GM23338 (cell line): ENCODE results near the gene SAMD11. TPM values are rescaled to one million over a fixed set of nuclear protein-coding genes. Genes with fewer than 3 reads are reported as not detected.

Source experiments
- ATAC-seq: fragments of 200-7000 bp; cut with Tn5 transposase; 3 replicates; pipeline ENCODE4 v1.9.1; 2020
- DNase-seq: peaks from one replicate; pipeline ENCODE4 v3.0.0-alpha.2; 2015; ENCODE audit warnings: low spot score
- H2AFZ ChIP-seq: fragments of 200-600 bp; sonication (generic); 2 replicates; pipeline ENCODE4 v1.8.0; 2016; ENCODE audit warnings: antibody characterized with exemption, mild to moderate bottlenecking, moderate library complexity
- H3F3A ChIP-seq: fragments of 200-600 bp; sonication (generic); replicated peaks from 2 replicates; pipeline ENCODE4 v1.8.0; 2017; ENCODE audit warnings: antibody characterized with exemption, mixed run types, low read depth
- H3K27ac ChIP-seq: fragments of 200-600 bp; sonication (generic); 2 replicates; pipeline ENCODE4 v1.6.1; 2016; ENCODE audit warnings: low read depth
- H3K27me3 ChIP-seq: fragments of 200-600 bp; sonication (generic); 2 replicates; pipeline ENCODE4 v1.8.0; 2016; ENCODE audit warnings: mild to moderate bottlenecking, mixed run types, moderate library complexity; ENCODE audit not compliant: insufficient read depth
- H3K36me3 ChIP-seq: fragments of 200-600 bp; sonication (generic); 2 replicates; pipeline ENCODE4 v1.8.0; 2016; ENCODE audit warnings: mild to moderate bottlenecking; ENCODE audit not compliant: insufficient read depth
- H3K4me1 ChIP-seq: fragments of 200-600 bp; sonication (generic); 2 replicates; pipeline ENCODE4 v1.8.0; 2016; ENCODE audit warnings: mild to moderate bottlenecking, moderate library complexity; ENCODE audit not compliant: insufficient read depth
- H3K4me2 ChIP-seq: fragments of 200-600 bp; sonication (generic); 2 replicates; pipeline ENCODE4 v1.7.1; 2017; ENCODE audit warnings: mixed run types
- H3K4me3 ChIP-seq: fragments of 200-600 bp; sonication (generic); 2 replicates; pipeline ENCODE4 v1.6.1; 2016; ENCODE audit warnings: mixed run types
- H3K79me2 ChIP-seq: fragments of 200-600 bp; sonication (generic); replicated peaks from 2 replicates; pipeline ENCODE4 v1.8.0; 2017; ENCODE audit warnings: mild to moderate bottlenecking; ENCODE audit not compliant: insufficient read depth
- H3K9me2 ChIP-seq: fragments of 200-600 bp; sonication (generic); 2 replicates; pipeline ENCODE4 v1.8.0; 2017; ENCODE audit not compliant: insufficient read depth
- H4K20me1 ChIP-seq: fragments of 200-600 bp; sonication (generic); replicated peaks from 2 replicates; pipeline ENCODE4 v1.8.0; 2017; ENCODE audit warnings: mild to moderate bottlenecking; ENCODE audit not compliant: insufficient read depth
- H3K27ac Mint-ChIP-seq: 2 replicates; pipeline ENCODE4 v1.8.0; 2020; ENCODE audit warnings: inconsistent platforms, mild to moderate bottlenecking, moderate library complexity, mixed read lengths
- H3K27me3 Mint-ChIP-seq: 3 replicates; pipeline ENCODE4 v1.8.0; 2022; ENCODE audit warnings: low read depth, mild to moderate bottlenecking, moderate library complexity, mixed read lengths, inconsistent platforms; ENCODE audit not compliant: insufficient read depth, poor library complexity
- H3K36me3 Mint-ChIP-seq: 3 replicates; pipeline ENCODE4 v1.8.0; 2021; ENCODE audit warnings: low read depth, mild to moderate bottlenecking, inconsistent platforms, moderate library complexity, mixed read lengths
- H3K4me1 Mint-ChIP-seq: 3 replicates; pipeline ENCODE4 v1.8.0; 2020; ENCODE audit warnings: mild to moderate bottlenecking, inconsistent platforms, mixed read lengths
- H3K4me3 Mint-ChIP-seq: 3 replicates; pipeline ENCODE4 v1.8.0; 2021; ENCODE audit warnings: moderate library complexity, mild to moderate bottlenecking, inconsistent platforms, mixed read lengths
- H3K9me3 Mint-ChIP-seq: 3 replicates; pipeline ENCODE4 v1.8.0; 2020; ENCODE audit warnings: moderate library complexity, mild to moderate bottlenecking, inconsistent platforms, mixed read lengths
- CREB1 ChIP-seq: fragments of 250-450 bp; sonication (Bioruptor Pico); IDR thresholded peaks from 2 replicates; pipeline ENCODE4 v1.5.0; 2020; ENCODE audit warnings: low read depth, mild to moderate bottlenecking, moderate library complexity
- CTCF ChIP-seq, 2 experiments: fragments of 200-600 bp in 1 of 2; sonication (generic) in 1 of 2; conservative IDR thresholded peaks; 2 replicates each; pipeline versions ENCODE4 v1.5.1 to v1.6.1; 2016 to 2017; ENCODE audit warnings: antibody characterized with exemption in 2 of 2, low read depth in 2 of 2, mild to moderate bottlenecking in 2 of 2, moderate library complexity in 1 of 2
- ETS1 ChIP-seq: IDR thresholded peaks from 2 replicates; pipeline ENCODE4 v1.6.1; 2016; ENCODE audit warnings: antibody characterized with exemption
- EZH2 ChIP-seq: fragments of 200-600 bp; sonication (generic); IDR thresholded peaks from one replicate; pipeline ENCODE4 v1.8.0; 2017; ENCODE audit warnings: antibody characterized with exemption, mild to moderate bottlenecking, low read depth; ENCODE audit not compliant: unreplicated experiment
- EZH2phosphoT487 ChIP-seq: fragments of 200-600 bp; sonication (generic); IDR thresholded peaks from one replicate; pipeline ENCODE4 v1.8.1; 2018; ENCODE audit warnings: antibody characterized with exemption; ENCODE audit not compliant: unreplicated experiment
- NANOG ChIP-seq: IDR thresholded peaks from 2 replicates; pipeline ENCODE4 v1.6.1; 2016; ENCODE audit warnings: antibody characterized with exemption, borderline replicate concordance
- REST ChIP-seq: IDR thresholded peaks from one replicate; pipeline ENCODE4 v1.6.1; 2018; ENCODE audit warnings: antibody characterized with exemption; ENCODE audit not compliant: unreplicated experiment
- STAT1 ChIP-seq: IDR thresholded peaks from one replicate; pipeline ENCODE4 v1.6.1; 2016; ENCODE audit warnings: antibody characterized with exemption; ENCODE audit not compliant: unreplicated experiment
- ZNF114 ChIP-seq: fragments of 250-450 bp; sonication (Bioruptor Pico); IDR thresholded peaks from 2 replicates; pipeline ENCODE4 v1.5.0; 2020; ENCODE audit warnings: mild to moderate bottlenecking, moderate library complexity
- ZNF331 ChIP-seq: fragments of 250-450 bp; sonication (Bioruptor Pico); IDR thresholded peaks from 2 replicates; pipeline ENCODE4 v1.5.0; 2020; ENCODE audit warnings: low read depth, mild to moderate bottlenecking, moderate library complexity
- ZNF462 ChIP-seq: fragments of 250-450 bp; sonication (Bioruptor Pico); IDR thresholded peaks from 2 replicates; pipeline ENCODE4 v1.5.0; 2020; ENCODE audit warnings: mild to moderate bottlenecking, moderate library complexity
- polyA plus RNA-seq: library from polyadenylated mRNA; unstranded; fragments of >200 nt; fragmentation: Nextera tagmentation; extraction: Ambion mirVana; gene quantifications from 2 replicates; pipeline ENCODE4 v1.2.1, GENCODE V29; 2016
- total RNA-seq: library from RNA; depleted of rRNA; stranded (reverse); fragments of >200 nt; shearing (Covaris generic); gene quantifications from 2 replicates; pipeline ENCODE4 v1.2.3, GENCODE V29; 2014

SAMD11 gene
- total and polyA plus RNA-seq, 2 experiments from 2014 or later = 0.14 to 0.40 TPM

GRCh38 chr1:915295-916172 is 8.2 kb upstream of the SAMD11 start:
- no peak overlapping the region for H3K4me3 ChIP-seq
- TF ChIP-seq ZNF331 (no peak), CTCF (conservative IDR thresholded peaks at IDR 0.05; ENCODE audit: low read depth in 2 of 2) (no peak), STAT1 (no peak), EZH2phosphoT487 (no peak), ETS1 (no peak), REST (no peak), NANOG (no peak), CREB1 (CRISPR knock-in tag) (no peak), EZH2 (no peak), ZNF114 (CRISPR knock-in tag) (no peak), ZNF462 (CRISPR knock-in tag) (no peak)
- peaks cover 1% of the 10 kb centered on the region; the same call in 1 of the 2 replicates for H3K4me1 ChIP-seq
- H3K27me3 Mint-ChIP-seq = peaks cover 60% of the 10 kb centered on the region
- H3K36me3 ChIP-seq = no peaks in the 10 kb centered on the region
- H2AFZ ChIP-seq = no peak overlapping the region
- no peak for DNase-seq
- H3K79me2 ChIP-seq = no peaks in the 10 kb centered on the region
- peaks cover 4% of the 10 kb centered on the region; the same call in 1 of the 3 replicates for H3K9me3 Mint-ChIP-seq
- H3K4me3 Mint-ChIP-seq = no peak overlapping the region; the same call in 2 of the 3 replicates
- no peak overlapping the region for H3K27ac ChIP-seq
- no peaks in the 10 kb centered on the region for H3K36me3 Mint-ChIP-seq
- no peak overlapping the region for H3K4me2 ChIP-seq
- peaks cover 79% of the 10 kb centered on the region for H3K27me3 ChIP-seq
- H3K27ac Mint-ChIP-seq = no peak overlapping the region
- peaks cover 11% of the 10 kb centered on the region; the same call in 2 of the 3 replicates for H3K4me1 Mint-ChIP-seq
- ATAC-seq = no peak
- no peaks in the 10 kb centered on the region for H4K20me1 ChIP-seq
- no peaks in the 10 kb centered on the region for H3K9me2 ChIP-seq
- H3F3A ChIP-seq = no peaks in the 10 kb centered on the region
